MM.1S (cell line): ENCODE results near the gene OTULIN.

Experiments used
- DNase-seq: peaks from one replicate; pipeline ENCODE4 v3.0.0-alpha.2; 2015
- H2AFZ ChIP-seq: fragments of 300-600 bp; sonication (generic); 2 replicates; pipeline ENCODE4 v1.6.0; 2016; ENCODE audit warnings: antibody characterized with exemption, low read length
- H3F3A ChIP-seq: fragments of 300-600 bp; sonication (generic); 2 replicates; pipeline ENCODE4 v1.6.1; 2016; ENCODE audit warnings: mild to moderate bottlenecking, antibody characterized with exemption, low read length, moderate library complexity, mixed read lengths; ENCODE audit not compliant: insufficient read depth
- H3K27ac ChIP-seq: fragments of 300-600 bp; sonication (generic); 2 replicates; pipeline ENCODE4 v1.5.1; 2016; ENCODE audit warnings: mild to moderate bottlenecking, low read length
- H3K27me3 ChIP-seq: fragments of 300-600 bp; sonication (generic); replicated peaks from 2 replicates; pipeline ENCODE4 v1.6.0; 2016; ENCODE audit warnings: low read length; ENCODE audit not compliant: insufficient read depth
- H3K36me3 ChIP-seq: fragments of 300-600 bp; sonication (generic); replicated peaks from 2 replicates; pipeline ENCODE4 v1.6.1; 2016; ENCODE audit warnings: mild to moderate bottlenecking, low read length, mixed read lengths; ENCODE audit not compliant: insufficient read depth
- H3K4me1 ChIP-seq: fragments of 300-600 bp; sonication (generic); 2 replicates; pipeline ENCODE4 v1.6.1; 2016; ENCODE audit warnings: low read length, mixed read lengths
- H3K4me2 ChIP-seq: fragments of 300-600 bp; sonication (generic); 2 replicates; pipeline ENCODE4 v1.6.0; 2016; ENCODE audit warnings: low read depth, low read length
- H3K4me3 ChIP-seq: fragments of 300-600 bp; sonication (generic); 2 replicates; pipeline ENCODE4 v1.5.1; 2016; ENCODE audit warnings: low read length, mixed read lengths
- H3K79me2 ChIP-seq: fragments of 300-600 bp; sonication (generic); 2 replicates; pipeline ENCODE4 v1.6.1; 2016; ENCODE audit warnings: mixed run types, low read length, mixed read lengths
- H3K9ac ChIP-seq: fragments of 300-600 bp; sonication (generic); 2 replicates; pipeline ENCODE4 v1.6.1; 2016; ENCODE audit warnings: low read length, mixed read lengths
- H3K9me2 ChIP-seq: fragments of 300-600 bp; sonication (generic); replicated peaks from 2 replicates; pipeline ENCODE4 v1.6.1; 2016; ENCODE audit warnings: mild to moderate bottlenecking, low read length, mixed read lengths; ENCODE audit not compliant: insufficient read depth
- H3K9me3 ChIP-seq: fragments of 300-600 bp; sonication (generic); replicated peaks from 2 replicates; pipeline ENCODE4 v1.6.1; 2016; ENCODE audit warnings: mild to moderate bottlenecking, low read length, mixed read lengths; ENCODE audit not compliant: insufficient read depth
- H4K20me1 ChIP-seq: fragments of 300-600 bp; sonication (generic); 2 replicates; pipeline ENCODE4 v1.6.1; 2016; ENCODE audit warnings: mild to moderate bottlenecking, low read length, moderate library complexity, mixed read lengths; ENCODE audit not compliant: insufficient read depth
- EZH2 ChIP-seq: fragments of 300-600 bp; sonication (generic); optimal IDR thresholded peaks from 2 replicates; pipeline ENCODE3; 2017; ENCODE audit warnings: low read depth, mild to moderate bottlenecking, antibody characterized with exemption, low read length, mixed read lengths
- EZH2phosphoT487 ChIP-seq: fragments of 300-600 bp; sonication (generic); IDR thresholded peaks from 2 replicates; pipeline ENCODE4 v1.6.1; 2018; ENCODE audit warnings: antibody characterized with exemption, low read length
- TF ChIP-seq, protein P1 (sequence below): fragments of 300-600 bp; sonication (generic); IDR thresholded peaks from 2 replicates; pipeline ENCODE4 v1.5.1; 2016; ENCODE audit warnings: antibody characterized with exemption, low read length, mixed read lengths

OTULIN gene

GRCh38 chr5:14741131-14741530 lies 76.6 kb downstream of the OTULIN start:
- Histone ChIP-seq H3K27me3 (no peaks in the 10 kb centered on the region), H3K9me3 (no peaks in the 10 kb centered on the region), H3K4me1 (peaks cover 18% of the 10 kb centered on the region), H3K4me2 (no peak overlapping the region), H3K27ac (no peak overlapping the region), H4K20me1 (no peaks in the 10 kb centered on the region), H3K79me2 (no peaks in the 10 kb centered on the region), H3F3A (0 out of 2 replicates have a peak, but pooled peaks cover 4% of the 10 kb centered on the region), H3K4me3 (no peak overlapping the region), H3K9me2 (no peaks in the 10 kb centered on the region), H2AFZ (no peak overlapping the region), H3K9ac (no peak overlapping the region), H3K36me3 (no peaks in the 10 kb centered on the region)
- TF ChIP-seq EZH2phosphoT487 (no peak), EZH2 (no peak)
- TF ChIP-seq, protein P1, sequence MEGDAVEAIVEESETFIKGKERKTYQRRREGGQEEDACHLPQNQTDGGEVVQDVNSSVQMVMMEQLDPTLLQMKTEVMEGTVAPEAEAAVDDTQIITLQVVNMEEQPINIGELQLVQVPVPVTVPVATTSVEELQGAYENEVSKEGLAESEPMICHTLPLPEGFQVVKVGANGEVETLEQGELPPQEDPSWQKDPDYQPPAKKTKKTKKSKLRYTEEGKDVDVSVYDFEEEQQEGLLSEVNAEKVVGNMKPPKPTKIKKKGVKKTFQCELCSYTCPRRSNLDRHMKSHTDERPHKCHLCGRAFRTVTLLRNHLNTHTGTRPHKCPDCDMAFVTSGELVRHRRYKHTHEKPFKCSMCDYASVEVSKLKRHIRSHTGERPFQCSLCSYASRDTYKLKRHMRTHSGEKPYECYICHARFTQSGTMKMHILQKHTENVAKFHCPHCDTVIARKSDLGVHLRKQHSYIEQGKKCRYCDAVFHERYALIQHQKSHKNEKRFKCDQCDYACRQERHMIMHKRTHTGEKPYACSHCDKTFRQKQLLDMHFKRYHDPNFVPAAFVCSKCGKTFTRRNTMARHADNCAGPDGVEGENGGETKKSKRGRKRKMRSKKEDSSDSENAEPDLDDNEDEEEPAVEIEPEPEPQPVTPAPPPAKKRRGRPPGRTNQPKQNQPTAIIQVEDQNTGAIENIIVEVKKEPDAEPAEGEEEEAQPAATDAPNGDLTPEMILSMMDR: no peak
- no peak for DNase-seq

- Histone ChIP-seq H3K4me2 (no peak overlapping the region), H3K9ac (no peak overlapping the region), H4K20me1 (no peaks in the 10 kb centered on the region), H3K79me2 (no peaks in the 10 kb centered on the region), H3K9me3 (no peaks in the 10 kb centered on the region), H3K36me3 (no peaks in the 10 kb centered on the region), H3K27ac (no peak overlapping the region), H3K9me2 (no peaks in the 10 kb centered on the region), H2AFZ (no peak overlapping the region), H3K4me1 (peaks cover 18% of the 10 kb centered on the region), H3K27me3 (no peaks in the 10 kb centered on the region), H3F3A (0 out of 2 replicates have a peak, but pooled peaks cover 4% of the 10 kb centered on the region), H3K4me3 (no peak overlapping the region)
- no peak for TF ChIP-seq EZH2
- TF ChIP-seq, protein P1: no peak
- TF ChIP-seq EZH2phosphoT487: no peak
- DNase-seq: no peak
Observed at GRCh38 chr5:14741801-14742440, 77.4 kb downstream of the OTULIN start.

DNA sequence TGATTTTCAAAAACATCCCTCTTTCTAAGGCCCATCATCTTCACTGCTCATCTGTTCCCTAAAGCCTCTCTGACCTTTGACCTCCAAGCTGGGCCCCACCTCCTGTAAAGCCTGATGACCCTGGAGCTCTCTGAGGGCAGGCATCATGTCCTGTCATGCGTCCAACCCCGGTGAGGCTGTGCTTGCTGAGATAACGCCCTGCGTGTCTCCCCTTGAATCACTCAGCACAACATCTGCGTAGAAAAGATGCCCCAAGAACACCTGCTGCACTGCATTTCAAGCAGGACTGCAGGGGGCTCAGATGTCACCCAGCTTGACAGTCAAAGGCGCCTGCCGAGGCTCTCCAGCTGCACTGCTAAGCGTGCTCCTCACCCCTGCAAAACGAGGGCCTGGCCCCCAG lies 78.0 kb downstream of the OTULIN start:
- Histone ChIP-seq H3K4me3 (no peak overlapping the region), H3K27me3 (no peaks in the 10 kb centered on the region), H3K27ac (no peak overlapping the region), H3K9me2 (no peaks in the 10 kb centered on the region), H3F3A (0 out of 2 replicates have a peak, but pooled peaks cover 4% of the 10 kb centered on the region), H3K79me2 (no peaks in the 10 kb centered on the region), H3K9ac (no peak overlapping the region), H3K36me3 (no peaks in the 10 kb centered on the region), H3K9me3 (no peaks in the 10 kb centered on the region), H3K4me2 (no peak overlapping the region), H3K4me1 (peaks cover 18% of the 10 kb centered on the region), H2AFZ (no peak overlapping the region), H4K20me1 (no peaks in the 10 kb centered on the region)
- TF ChIP-seq EZH2phosphoT487 (no peak), EZH2 (no peak)
- TF ChIP-seq, protein P1: no peak
- no peak for DNase-seq
